Tibial nerve (tissue), 4 donors: ENCODE data around the gene MGMT. TPM values are rescaled to one million over a fixed set of nuclear protein-coding genes. Genes with fewer than 3 reads are reported as not detected.

Source experiments
- DNase-seq, 2 donors: peaks; one replicate each; pipeline ENCODE4 v3.0.0-alpha.2; 2019; ENCODE audit warnings: low spot score in 2 of 2
- H3K27ac ChIP-seq, 4 donors: fragments of 200-600 bp; sonication (generic) in 3 of 4; one replicate each; pipeline ENCODE4 v1.5.1; 2017 to 2019; ENCODE audit warnings: mild to moderate bottlenecking in 1 of 4
- H3K27me3 ChIP-seq, 2 donors: fragments of 200-600 bp; sonication (generic) in 1 of 2; one replicate each; pipeline versions ENCODE4 v1.5.1 to v1.6.0; 2017 to 2019
- H3K36me3 ChIP-seq, 3 donors: fragments of 200-600 bp; sonication (generic); one replicate each; pipeline ENCODE4 v1.5.1; 2018 to 2019
- H3K4me1 ChIP-seq, 4 donors: fragments of 200-600 bp; sonication (generic) in 3 of 4; one replicate each; pipeline ENCODE4 v1.5.1; 2017 to 2019
- H3K4me3 ChIP-seq, 4 donors: fragments of 200-600 bp; sonication (generic) in 3 of 4; one replicate each; pipeline ENCODE4 v1.5.1; 2017 to 2019; ENCODE audit warnings: mild to moderate bottlenecking in 1 of 4, moderate library complexity in 1 of 4
- H3K9me3 ChIP-seq, 4 donors: fragments of 200-600 bp; sonication (generic) in 3 of 4; one replicate each; pipeline ENCODE4 v1.5.1; 2017 to 2019
- EP300 ChIP-seq, 2 donors: sonication (generic); formaldehyde crosslinking; IDR thresholded peaks; one replicate each; pipeline ENCODE4 v1.6.1; 2017; ENCODE audit warnings: antibody characterized with exemption in 2 of 2, mild to moderate bottlenecking in 1 of 2
- POLR2A ChIP-seq, 2 donors: fragments of 450-650 bp; IDR thresholded peaks; one replicate each; pipeline ENCODE4 v1.6.1; 2017; ENCODE audit warnings: antibody characterized with exemption in 2 of 2, mild to moderate bottlenecking in 2 of 2, moderate library complexity in 2 of 2
- WGBS, 2 donors: methylation state at CpG; one replicate each; pipeline ENCODE4 v1.1.5; 2018; 5-methylcytosine and 5-hydroxymethylcytosine counted together
- total RNA-seq, 4 donors: library from RNA; depleted of rRNA; stranded (reverse); fragments of >200 nt; gene quantifications; one replicate each; pipeline ENCODE4 v1.1.0, GENCODE V29; 2016
- TF ChIP-seq, protein P1 (sequence below), 5 experiments: fragments of 200-600 bp in 3 of 5; fragments of 450-650 bp in 2 of 5; sonication (generic) in 3 of 5; IDR thresholded peaks; one replicate each; pipeline ENCODE4 v1.5.1; 2016 to 2019; ENCODE audit warnings: antibody characterized with exemption in 5 of 5, mild to moderate bottlenecking in 3 of 5, moderate library complexity in 2 of 5

MGMT gene
- total RNA-seq, 4 donors from 2014 or later: 26.1 to 39.1 (median 33.7) TPM

DNA sequence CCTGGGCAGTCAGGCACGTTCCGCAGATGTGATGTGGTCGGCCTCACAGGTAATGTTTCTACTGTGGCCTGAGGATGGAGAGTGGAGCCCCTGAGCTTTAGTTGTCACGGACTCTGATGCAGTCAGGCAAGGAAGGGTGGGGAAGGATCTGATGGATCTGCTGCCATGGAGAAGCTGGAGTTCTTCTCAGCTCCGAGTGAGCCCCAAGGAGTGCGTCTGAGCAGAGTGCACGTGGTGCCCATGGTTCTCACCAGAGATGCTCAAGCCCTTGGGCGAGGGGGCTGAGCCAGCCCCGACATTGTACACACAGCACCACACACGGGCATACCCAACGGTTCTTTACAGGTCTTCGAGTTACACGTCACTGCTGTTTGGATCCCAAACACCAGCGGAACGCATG lies 304.5 kb downstream of the MGMT start:
- H3K36me3 ChIP-seq: peaks cover 0 to 66% (median 0%) of the 10 kb centered on the region in 3 donors
- no peaks in the 10 kb centered on the region for H3K4me1 ChIP-seq
- no peak for TF ChIP-seq POLR2A (IDR thresholded peaks at IDR 0.05)
- TF ChIP-seq, protein P1, sequence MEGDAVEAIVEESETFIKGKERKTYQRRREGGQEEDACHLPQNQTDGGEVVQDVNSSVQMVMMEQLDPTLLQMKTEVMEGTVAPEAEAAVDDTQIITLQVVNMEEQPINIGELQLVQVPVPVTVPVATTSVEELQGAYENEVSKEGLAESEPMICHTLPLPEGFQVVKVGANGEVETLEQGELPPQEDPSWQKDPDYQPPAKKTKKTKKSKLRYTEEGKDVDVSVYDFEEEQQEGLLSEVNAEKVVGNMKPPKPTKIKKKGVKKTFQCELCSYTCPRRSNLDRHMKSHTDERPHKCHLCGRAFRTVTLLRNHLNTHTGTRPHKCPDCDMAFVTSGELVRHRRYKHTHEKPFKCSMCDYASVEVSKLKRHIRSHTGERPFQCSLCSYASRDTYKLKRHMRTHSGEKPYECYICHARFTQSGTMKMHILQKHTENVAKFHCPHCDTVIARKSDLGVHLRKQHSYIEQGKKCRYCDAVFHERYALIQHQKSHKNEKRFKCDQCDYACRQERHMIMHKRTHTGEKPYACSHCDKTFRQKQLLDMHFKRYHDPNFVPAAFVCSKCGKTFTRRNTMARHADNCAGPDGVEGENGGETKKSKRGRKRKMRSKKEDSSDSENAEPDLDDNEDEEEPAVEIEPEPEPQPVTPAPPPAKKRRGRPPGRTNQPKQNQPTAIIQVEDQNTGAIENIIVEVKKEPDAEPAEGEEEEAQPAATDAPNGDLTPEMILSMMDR (IDR thresholded peaks at IDR 0.05): no peak
- no peak for TF ChIP-seq EP300 (IDR thresholded peaks at IDR 0.05)
- WGBS, 2 donors: 90 to 95% methylated on average over 15 of the region's 15 CpGs
- peaks cover 0 to 15% (median 0%) of the 10 kb centered on the region in 4 donors for H3K9me3 ChIP-seq
- no peak overlapping the region for H3K27ac ChIP-seq
- no peak overlapping the region for H3K4me3 ChIP-seq
- no peaks in the 10 kb centered on the region for H3K27me3 ChIP-seq
- no peak for DNase-seq

DNA sequence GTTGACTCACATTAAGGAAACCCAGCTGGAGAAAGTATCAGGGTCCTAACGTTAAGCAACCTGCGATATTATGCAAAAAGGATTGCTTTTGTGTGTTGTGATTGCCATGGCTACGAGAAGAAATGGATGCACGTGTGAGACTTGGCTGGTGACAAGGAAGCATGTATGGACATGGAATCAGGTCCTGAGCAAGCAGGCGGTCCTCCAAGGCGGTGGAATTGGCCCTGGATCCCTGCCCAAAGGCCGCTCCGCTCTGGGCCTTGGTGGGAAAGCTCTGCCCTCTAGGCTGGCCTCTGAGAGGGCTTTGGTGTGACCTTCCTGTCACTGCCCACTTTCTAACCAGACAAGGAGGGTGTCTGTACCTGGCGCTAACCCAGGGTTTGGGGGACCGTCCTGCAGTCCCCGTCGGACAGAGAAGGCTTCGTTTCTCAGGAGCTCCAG lies 305.0 kb downstream of the MGMT start:
- Histone ChIP-seq H3K36me3 (peaks cover 0 to 61% (median 0%) of the 10 kb centered on the region in 3 donors), H3K9me3 (peaks cover 0 to 17% (median 0%) of the 10 kb centered on the region in 4 donors), H3K4me1 (no peaks in the 10 kb centered on the region), H3K4me3 (no peak overlapping the region), H3K27ac (no peak overlapping the region), H3K27me3 (no peaks in the 10 kb centered on the region)
- WGBS, 2 donors: 90% methylated on average over 13 of the region's 13 CpGs
- TF ChIP-seq, protein P1 (IDR thresholded peaks at IDR 0.05): no peak
- no peak for TF ChIP-seq EP300 (IDR thresholded peaks at IDR 0.05)
- TF ChIP-seq POLR2A (IDR thresholded peaks at IDR 0.05): no peak
- DNase-seq: no peak

DNA sequence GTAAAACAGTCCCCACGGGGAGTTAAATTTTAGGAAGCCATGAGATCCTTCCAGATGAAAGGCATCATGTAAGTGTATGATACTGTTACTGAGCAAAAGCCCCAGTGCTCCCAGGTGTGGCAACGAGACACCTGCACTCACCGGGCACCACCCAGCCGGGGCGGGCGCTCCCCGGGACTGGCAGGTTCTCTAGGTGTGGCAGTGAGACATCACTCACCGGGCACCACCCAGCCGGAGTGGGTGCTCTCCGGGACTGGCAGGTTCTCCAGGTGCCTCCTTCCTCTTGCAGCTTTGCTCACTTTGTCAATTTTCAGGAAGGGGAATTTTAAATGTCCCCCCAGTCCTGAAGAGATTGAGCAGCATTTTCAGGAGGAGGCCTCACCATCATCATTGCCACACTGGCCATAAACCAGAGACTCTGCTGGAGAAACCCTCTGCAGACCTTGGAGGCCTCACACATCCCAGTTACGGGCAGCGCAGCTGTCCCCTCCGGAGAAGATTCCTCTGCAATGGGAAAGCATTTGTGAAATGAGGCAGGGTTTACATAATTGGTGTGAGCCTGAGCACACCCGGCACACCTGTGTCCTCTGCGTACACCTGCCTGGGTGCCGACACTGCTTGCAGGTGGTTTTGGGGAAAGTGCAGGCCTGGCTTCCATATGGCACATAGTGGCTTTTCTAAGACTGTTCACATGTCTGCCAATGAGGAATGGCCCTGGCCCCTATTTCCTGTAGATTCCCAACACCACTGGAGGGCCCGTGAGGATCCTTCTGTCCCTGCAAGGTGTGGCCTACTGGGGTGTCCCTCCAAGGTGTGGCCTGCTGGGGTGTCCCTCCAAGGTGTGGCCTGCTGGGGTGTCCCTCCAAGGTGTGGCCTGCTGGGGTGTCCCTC lies 305.7 kb downstream of the MGMT start:
- no peak for TF ChIP-seq POLR2A (IDR thresholded peaks at IDR 0.05)
- TF ChIP-seq EP300 (IDR thresholded peaks at IDR 0.05): no peak
- TF ChIP-seq, protein P1 (IDR thresholded peaks at IDR 0.05): no peak
- Histone ChIP-seq H3K4me3 (no peak overlapping the region), H3K36me3 (peaks cover 0 to 54% (median 0%) of the 10 kb centered on the region in 3 donors), H3K9me3 (peaks cover 0 to 19% (median 0%) of the 10 kb centered on the region in 4 donors), H3K27ac (no peak overlapping the region), H3K27me3 (no peaks in the 10 kb centered on the region), H3K4me1 (no peaks in the 10 kb centered on the region)
- DNase-seq: no peak
- WGBS, 2 donors: 86 to 90% methylated on average over 14 to 17 of the region's 17 CpGs

DNA sequence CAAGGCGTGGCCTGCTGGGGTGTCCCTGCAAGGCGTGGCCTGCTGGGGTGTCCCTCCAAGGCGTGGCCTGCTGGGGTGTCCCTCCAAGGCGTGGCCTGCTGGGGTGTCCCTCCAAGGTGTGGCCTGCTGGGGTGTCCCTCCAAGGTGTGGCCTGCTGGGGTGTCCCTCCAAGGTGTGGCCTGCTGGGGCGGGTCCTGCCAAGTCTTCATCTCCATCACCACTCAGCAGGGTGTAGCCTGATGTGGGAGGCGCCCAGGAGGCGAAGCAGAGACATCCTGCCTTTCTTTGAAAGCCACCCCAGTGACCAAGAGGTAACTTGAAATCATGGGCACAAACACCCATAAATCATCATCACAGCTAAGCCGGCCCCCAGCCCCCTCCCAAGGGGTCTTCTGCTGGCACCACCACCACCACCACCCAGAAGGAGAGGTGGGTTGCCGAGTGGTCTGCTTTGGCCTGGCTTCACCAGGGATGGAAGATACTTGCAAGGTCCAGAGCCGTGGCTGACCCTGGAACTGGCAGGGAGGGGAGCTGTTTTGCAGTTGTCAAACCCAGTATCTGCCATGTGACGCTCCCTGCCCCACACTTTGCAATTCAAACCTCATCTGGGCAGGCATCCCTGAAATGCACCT lies 306.4 kb downstream of the MGMT start:
- peaks cover 0 to 47% (median 0%) of the 10 kb centered on the region in 3 donors for H3K36me3 ChIP-seq
- DNase-seq: no peak
- 85 to 91% methylated on average over 8 to 11 of the region's 11 CpGs for WGBS, 2 donors
- no peak overlapping the region for H3K4me3 ChIP-seq
- H3K27me3 ChIP-seq: no peaks in the 10 kb centered on the region
- no peak overlapping the region for H3K27ac ChIP-seq
- peaks cover 0 to 25% (median 0%) of the 10 kb centered on the region in 4 donors for H3K9me3 ChIP-seq
- no peaks in the 10 kb centered on the region for H3K4me1 ChIP-seq
- TF ChIP-seq, protein P1 (IDR thresholded peaks at IDR 0.05): no peak
- TF ChIP-seq EP300 (IDR thresholded peaks at IDR 0.05) (no peak), POLR2A (IDR thresholded peaks at IDR 0.05) (no peak)
